ENCODE measurements around the gene LRRC75B.

The LRRC75B gene

GRCh38 chr22:24585461-24585860, 7.4 kb downstream of the LRRC75B start:
- DNase-seq (ENCODE audit: low spot score) = no peak

GRCh38 chr22:24584871-24585411, 7.9 kb downstream of the LRRC75B start:
- DNase-seq (ENCODE audit: low spot score) = no peak

- no peak for DNase-seq (ENCODE audit: low spot score)
Observed at GRCh38 chr22:24584166-24584790, 8.6 kb downstream of the LRRC75B start.

- no peak for DNase-seq (ENCODE audit: low spot score)
Observed at GRCh38 chr22:24583221-24584165, 9.4 kb downstream of the LRRC75B start.

GRCh38 chr22:24582056-24582814, 10.6 kb downstream of the LRRC75B start:
- no peak for DNase-seq (ENCODE audit: low spot score)

GRCh38 chr22:24580276-24580675, 12.6 kb downstream of the LRRC75B start:
- no peak for DNase-seq (ENCODE audit: low spot score)

GRCh38 chr22:24579258-24579601, 13.6 kb downstream of the LRRC75B start:
- no peak for DNase-seq (ENCODE audit: low spot score)

GRCh38 chr22:24578355-24579257, 14.3 kb downstream of the LRRC75B start:
- no peak for DNase-seq (ENCODE audit: low spot score)

- DNase-seq (ENCODE audit: low spot score) = no peak
Observed at GRCh38 chr22:24576778-24577177, 16.1 kb downstream of the LRRC75B start.

- DNase-seq (ENCODE audit: low spot score) = no peak
Observed at GRCh38 chr22:24571266-24571665, 21.6 kb downstream of the LRRC75B start.

GRCh38 chr22:24567668-24568067, 25.2 kb downstream of the LRRC75B start:
- no peak for DNase-seq (ENCODE audit: low spot score)

GRCh38 chr22:24566899-24567511, 25.9 kb downstream of the LRRC75B start:
- no peak for DNase-seq (ENCODE audit: low spot score)

GRCh38 chr22:24565077-24565476, 27.8 kb downstream of the LRRC75B start:
- DNase-seq (ENCODE audit: low spot score) = no peak

GRCh38 chr22:24564376-24565058, 28.4 kb downstream of the LRRC75B start:
- DNase-seq (ENCODE audit: low spot score) = no peak

- no peak for DNase-seq (ENCODE audit: low spot score)
Observed at GRCh38 chr22:24563246-24563645, 29.6 kb downstream of the LRRC75B start.

GRCh38 chr22:24559471-24559870, 33.4 kb downstream of the LRRC75B start:
- DNase-seq (ENCODE audit: low spot score) = no peak

GRCh38 chr22:24555165-24556039, 37.5 kb downstream of the LRRC75B start, which contains the start of gene SNRPD3:
Gene SNRPD3 (plus strand): TSS chr22:24555999. CDS start chr22:24557675, 1,676 bp downstream.
- peak; percentile 100 for DNase-seq (ENCODE audit: low spot score)

GRCh38 chr22:24554313-24555164, 38.3 kb downstream of the LRRC75B start, which contains the start of gene GUCD1:
Gene GUCD1 (minus strand): TSS chr22:24555138. CDS start chr22:24554991, 147 bp downstream.
- peak; percentile 11 for DNase-seq (ENCODE audit: low spot score)
